ENCODE measurements around the gene OR14J1.

OR14J1 gene

GRCh38 chr6:29355603-29356002, 54.1 kb downstream of the OR14J1 start:
- TF ChIP-seq TOX (CRISPR knock-in tag; IDR thresholded peaks at IDR 0.05; ENCODE audit: borderline replicate concordance) = no peak
- TF ChIP-seq OSR1 (CRISPR knock-in tag; IDR thresholded peaks at IDR 0.05) = no peak
- no peak for TF ChIP-seq POU6F1 (CRISPR knock-in tag; IDR thresholded peaks at IDR 0.05; ENCODE audit: borderline replicate concordance, low read depth)
- no peak for TF ChIP-seq PPARA (CRISPR knock-in tag; IDR thresholded peaks at IDR 0.05; ENCODE audit: borderline replicate concordance)
- no peak for TF ChIP-seq ZFP3 (CRISPR knock-in tag; IDR thresholded peaks at IDR 0.05)
- ATAC-seq = no peak

Data from SK-N-SH treated with all-trans-retinoic acid at 6 μM for 48 hours (cell line).